Measurements from ENCODE around the gene ORC6.
A peak's percentile ranks its signal among the peaks of the same experiment; 100 is the strongest.

The ORC6 gene

GRCh38 chr16:46713634-46714033 is 24.2 kb downstream of the ORC6 start:
- DNase-seq (ENCODE audit: low read depth in 1 of 2, low spot score in 1 of 2) = no peak
- TF ChIP-seq GABPA (IDR thresholded peaks at IDR 0.05; ENCODE audit: low read depth) = no peak
- no peak for TF ChIP-seq POLR2AphosphoS5 (IDR thresholded peaks at IDR 0.05; ENCODE audit: low read depth)
- no peak for TF ChIP-seq CTCF (IDR thresholded peaks at IDR 0.05; ENCODE audit: insufficient read depth, low read length)
- no peak for TF ChIP-seq SPI1 (IDR thresholded peaks at IDR 0.05; ENCODE audit: borderline replicate concordance, low read depth)
- TF ChIP-seq REST (IDR thresholded peaks at IDR 0.05; ENCODE audit: insufficient replicate concordance, low read depth) = no peak
- Histone ChIP-seq H3K27me3 (ENCODE audit: insufficient read depth, poor library complexity, severe bottlenecking) (no peaks in the 10 kb centered on the region), H3K27ac (replicated peaks) (0 out of 2 replicates have a peak overlapping the region, but pooled peaks have one; percentile 12), H3K4me3 (replicated peaks; ENCODE audit: insufficient read depth, low read length) (no peak overlapping the region)

GRCh38 chr16:46714797-46715591 is 25.5 kb downstream of the ORC6 start:
- Histone ChIP-seq H3K4me3 (replicated peaks; ENCODE audit: insufficient read depth, low read length) (no peak overlapping the region), H3K27me3 (ENCODE audit: insufficient read depth, poor library complexity, severe bottlenecking) (no peaks in the 10 kb centered on the region), H3K27ac (replicated peaks) (no peak overlapping the region)
- DNase-seq (ENCODE audit: low read depth in 1 of 2, low spot score in 1 of 2) = no peak
- no peak for TF ChIP-seq GABPA (IDR thresholded peaks at IDR 0.05; ENCODE audit: low read depth)
- TF ChIP-seq CTCF (IDR thresholded peaks at IDR 0.05; ENCODE audit: insufficient read depth, low read length) = no peak
- no peak for TF ChIP-seq REST (IDR thresholded peaks at IDR 0.05; ENCODE audit: insufficient replicate concordance, low read depth)
- TF ChIP-seq POLR2AphosphoS5 (IDR thresholded peaks at IDR 0.05; ENCODE audit: low read depth) = no peak
- no peak for TF ChIP-seq SPI1 (IDR thresholded peaks at IDR 0.05; ENCODE audit: borderline replicate concordance, low read depth)

- Histone ChIP-seq H3K27ac (replicated peaks) (no peak overlapping the region), H3K27me3 (ENCODE audit: insufficient read depth, poor library complexity, severe bottlenecking) (no peaks in the 10 kb centered on the region), H3K4me3 (replicated peaks; ENCODE audit: insufficient read depth, low read length) (no peak overlapping the region)
- TF ChIP-seq REST (IDR thresholded peaks at IDR 0.05; ENCODE audit: insufficient replicate concordance, low read depth) (no peak), POLR2AphosphoS5 (IDR thresholded peaks at IDR 0.05; ENCODE audit: low read depth) (no peak), CTCF (IDR thresholded peaks at IDR 0.05; ENCODE audit: insufficient read depth, low read length) (no peak), GABPA (IDR thresholded peaks at IDR 0.05; ENCODE audit: low read depth) (no peak), SPI1 (IDR thresholded peaks at IDR 0.05; ENCODE audit: borderline replicate concordance, low read depth) (no peak)
- no peak for DNase-seq (ENCODE audit: low read depth in 1 of 2, low spot score in 1 of 2)
Observed at GRCh38 chr16:46715769-46716305, 26.4 kb downstream of the ORC6 start.
